Measurements from ENCODE around the gene THADA. TPM values are rescaled to one million over a fixed set of nuclear protein-coding genes. Genes with fewer than 3 reads are reported as not detected.

Gene THADA
- total and polyA plus RNA-seq, 2 donors (not counting 3 experiments of a cell fraction or from before 2014, with no cell fraction given), result 22.6 to 25.3 TPM

- Histone ChIP-seq H3K27ac (ENCODE audit: insufficient read depth, low read depth, low read length) (no peak overlapping the region), H2AFZ (ENCODE audit: low read depth, low read length) (no peak overlapping the region), H3K27me3 (ENCODE audit: control insufficient read depth in 2 of 2, insufficient read depth in 2 of 2, low read length in 2 of 2) (no peaks in the 10 kb centered on the region), H3K4me2 (ENCODE audit: insufficient read depth, low read length) (no peak overlapping the region), H3K79me2 (ENCODE audit: control insufficient read depth, insufficient read depth, low read length) (no peaks in the 10 kb centered on the region), H3K9ac (replicated peaks; ENCODE audit: extremely low read depth, insufficient read depth, low read length) (no peak overlapping the region), H3K4me1 (ENCODE audit: control insufficient read depth, extremely low read depth, insufficient read depth, low read length) (no peaks in the 10 kb centered on the region), H3K9me3 (replicated peaks; ENCODE audit: control insufficient read depth, insufficient read depth, low read length) (no peaks in the 10 kb centered on the region), H3K9me1 (replicated peaks; ENCODE audit: control insufficient read depth, extremely low read depth, insufficient read depth, low read length) (no peaks in the 10 kb centered on the region), H4K20me1 (replicated peaks; ENCODE audit: control insufficient read depth, extremely low read depth, insufficient read depth, low read length) (no peaks in the 10 kb centered on the region), H3K4me3 (replicated peaks in 1 of 3; ENCODE audit: insufficient read depth in 1 of 3, low read depth in 1 of 3, low read length in 3 of 3) (no peak overlapping the region), H3K36me3 (ENCODE audit: control insufficient read depth in 2 of 2, extremely low read depth in 1 of 2, insufficient read depth in 2 of 2, low read length in 2 of 2) (no peaks in the 10 kb centered on the region)
- intact Hi-C loops (cut with micrococcal nuclease), result no loop called here
- ChIA-PET CTCF (interaction anchor here (0.9 kb wide), 1 partner anchor 8 kb away, joined by 3 read pairs; no protein-coding TSS in a partner anchor), POLR2A (no interaction called here)
- dilution Hi-C loops (cut with MboI; ENCODE audit: extremely low pct_ligation_motif_present, low sequenced_read_pairs), result no loop called here
- BruUV-seq (replicated peaks), result no TSS peak
- TF ChIP-seq FOS (IDR thresholded peaks at IDR 0.05; ENCODE audit: borderline replicate concordance, insufficient read depth, low read length) (no peak), MAX (IDR thresholded peaks at IDR 0.05; ENCODE audit: insufficient read depth, insufficient read length) (no peak), POLR2A (IDR thresholded peaks at IDR 0.05; ENCODE audit: low read depth, low read length) (no peak), POLR2AphosphoS5 (IDR thresholded peaks at IDR 0.05; ENCODE audit: insufficient read depth, low read depth, low read length) (no peak), CTCF (IDR thresholded peaks at IDR 0.05; ENCODE audit: extremely low read depth in 1 of 2, insufficient read depth in 1 of 2, low read depth in 1 of 2, low read length in 2 of 2) (no peak), JUN (IDR thresholded peaks at IDR 0.05; ENCODE audit: borderline replicate concordance, insufficient read depth, insufficient read length, low read depth) (no peak), EZH2 (IDR thresholded peaks at IDR 0.05; ENCODE audit: borderline replicate concordance, low read depth, low read length, severe bottlenecking) (no peak)
- no peak for DNase-seq (ENCODE audit: low read depth, low spot score)
- FAIRE-seq, result no peak
These were observed 86.0 kb downstream of the THADA start for GRCh38 chr2:43509886-43510285.

Measured in endothelial cell of umbilical vein (primary cell).